Sigmoid colon (tissue), 4 donors: ENCODE data around the gene RNH1.

Experiments used
- POLR2A ChIP-seq, 2 donors: fragments of 450-650 bp; IDR thresholded peaks; one replicate each; pipeline ENCODE4 v1.6.1; 2016; ENCODE audit warnings: antibody characterized with exemption in 2 of 2, mild to moderate bottlenecking in 2 of 2, moderate library complexity in 2 of 2
- POLR2AphosphoS5 ChIP-seq, 4 donors: sonication (generic); formaldehyde crosslinking; IDR thresholded peaks; one replicate each; pipeline ENCODE4 v1.6.1; 2017; ENCODE audit warnings: antibody characterized with exemption in 4 of 4

DNA sequence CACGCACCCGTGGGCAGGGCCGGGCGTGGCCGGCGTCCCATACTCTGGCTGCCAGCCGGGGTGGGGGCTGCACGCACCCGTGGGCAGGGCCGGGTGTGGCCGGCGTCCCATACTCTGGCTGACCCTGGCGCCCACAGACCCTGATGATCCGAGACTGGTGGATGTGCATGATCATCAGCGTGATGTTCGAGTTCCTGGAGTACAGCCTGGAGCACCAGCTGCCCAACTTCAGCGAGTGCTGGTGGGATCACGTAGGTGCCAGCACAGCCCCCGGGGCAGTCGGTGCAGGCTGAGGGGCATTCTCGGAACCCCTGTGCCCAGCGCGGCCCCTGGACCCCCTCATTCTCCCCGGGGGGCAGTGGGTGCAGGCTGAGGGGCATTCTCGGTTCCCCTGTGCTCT is 19.0 kb downstream of the RNH1 start:
- no peak for TF ChIP-seq POLR2A (IDR thresholded peaks at IDR 0.05)
- TF ChIP-seq POLR2AphosphoS5 (IDR thresholded peaks at IDR 0.05) = no peak
